DMS 273 treated with DMSO at 0.1 percent for 48 hours (cell line): ENCODE results near the gene SMIM15.
A peak's percentile ranks its signal among the peaks of the same experiment; 100 is the strongest.
"Not testable (repeated sequence)": the region's sequence is repeated elsewhere in the genome, so short reads cannot be mapped to it uniquely, and the experiment has no call there.

Source experiments
- DNase-seq: peaks from one replicate; lab custom pipeline; 2025; lab: John Stamatoyannopoulos, UW

SMIM15 gene

GRCh38 chr5:61162010-61162831 is at the start of gene SMIM15:
Gene SMIM15, minus strand, starts transcription at chr5:61162468. Its CDS starts 2,297 bp downstream, at chr5:61160171.
- peak; percentile 75 for DNase-seq

DNA sequence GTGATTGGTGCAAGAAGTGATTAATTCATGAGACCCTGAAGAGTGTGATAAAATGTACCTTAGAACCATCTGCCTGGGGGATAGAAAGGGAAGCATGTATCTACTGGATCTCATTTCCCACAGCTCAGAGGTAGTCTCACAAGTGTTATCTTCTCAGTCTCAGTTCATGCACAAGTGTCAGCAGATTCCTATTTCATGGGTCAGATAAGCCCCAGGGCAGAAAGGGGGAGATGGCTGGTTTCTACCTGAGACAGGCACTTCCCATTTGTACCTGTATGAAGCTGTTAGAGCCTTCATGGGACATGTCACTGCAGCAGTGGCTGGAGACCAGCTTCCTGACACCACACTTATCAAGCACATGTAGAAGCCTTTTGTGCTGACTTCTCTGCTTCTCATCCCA is 45.6 kb upstream of the SMIM15 start:
- DNase-seq = no peak

- DNase-seq = no peak
Measured at GRCh38 chr5:61205013-61205412, 42.7 kb upstream of the SMIM15 start.

GRCh38 chr5:61202213-61202612 is 39.9 kb upstream of the SMIM15 start:
- DNase-seq = no peak

DNA sequence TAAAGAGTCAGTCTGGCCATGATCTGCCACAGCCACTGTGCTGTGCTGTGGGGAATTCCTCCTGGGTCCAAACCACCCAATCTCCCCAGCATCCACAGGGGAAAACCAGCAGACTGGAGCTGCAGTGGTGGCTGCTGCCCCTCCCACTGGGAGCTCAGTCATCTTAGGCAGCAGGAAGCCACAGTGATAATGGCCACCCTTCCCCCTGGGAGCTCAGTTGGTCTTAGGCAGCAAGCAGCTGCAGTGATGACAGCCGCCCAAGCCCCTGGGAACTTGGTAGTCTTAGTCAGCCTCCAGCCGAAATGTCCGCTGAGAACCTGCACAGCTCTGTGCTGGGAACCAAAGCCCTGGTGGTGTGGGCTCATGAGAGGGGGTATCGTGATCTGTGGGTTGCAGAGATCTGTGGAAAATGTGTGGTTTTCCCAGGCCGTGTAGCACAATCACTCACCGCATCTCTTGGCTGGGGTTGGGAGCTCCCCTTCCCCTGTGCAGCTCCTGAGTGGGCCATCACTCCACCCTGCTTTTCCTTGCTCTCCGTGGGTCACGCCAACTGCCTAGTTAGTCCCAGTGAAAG is 38.4 kb upstream of the SMIM15 start:
- no peak for DNase-seq

- DNase-seq = no peak
Measured at GRCh38 chr5:61198606-61199005, 36.3 kb upstream of the SMIM15 start.

DNA sequence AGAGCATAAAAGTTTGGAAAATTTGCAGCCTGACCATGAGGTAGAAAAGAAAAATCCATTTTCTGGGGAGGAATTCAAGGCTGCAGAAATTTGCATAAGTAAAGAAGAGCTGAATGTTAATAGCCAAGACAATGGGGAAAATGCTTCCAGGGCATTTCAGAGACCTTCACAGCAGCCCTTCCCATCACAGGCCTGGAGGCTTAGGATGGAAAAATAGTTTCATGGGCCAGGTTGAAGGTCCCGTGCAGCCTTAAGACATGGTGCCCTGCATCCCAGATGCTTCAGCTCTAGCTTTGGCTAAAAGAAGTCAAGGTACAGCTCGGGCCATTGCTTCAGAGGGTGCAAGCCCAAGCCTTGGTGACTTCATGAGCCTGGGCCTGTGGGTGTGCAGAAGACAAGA is 25.6 kb upstream of the SMIM15 start:
- not testable (repeated sequence) for DNase-seq

GRCh38 chr5:61187352-61187751 is 25.1 kb upstream of the SMIM15 start:
- not testable (repeated sequence) for DNase-seq

DNA sequence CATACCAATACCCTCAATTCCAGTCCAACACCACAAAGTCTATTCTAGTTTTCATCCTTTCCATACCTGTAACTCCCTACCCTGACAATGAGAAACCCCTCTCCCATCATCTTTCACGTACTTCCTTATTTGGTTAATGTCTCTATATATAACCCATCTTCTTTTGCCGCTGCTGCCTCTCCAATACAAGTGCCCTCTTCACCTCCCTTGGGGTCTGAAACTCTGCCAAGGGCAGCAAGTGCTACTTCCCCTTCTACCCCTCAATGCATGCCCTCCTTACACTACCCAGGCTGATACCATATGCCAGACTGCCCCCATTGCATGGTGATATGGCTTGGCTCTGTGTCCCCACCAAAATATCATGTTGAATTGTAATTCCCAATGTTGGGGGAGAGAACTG is 24.4 kb upstream of the SMIM15 start:
- DNase-seq = no peak

GRCh38 chr5:61184708-61185107 is 22.4 kb upstream of the SMIM15 start:
- no peak for DNase-seq

GRCh38 chr5:61183538-61183937 is 21.3 kb upstream of the SMIM15 start:
- DNase-seq = no peak

- DNase-seq = no peak
Measured at GRCh38 chr5:61182449-61182848, 20.2 kb upstream of the SMIM15 start.

DNA sequence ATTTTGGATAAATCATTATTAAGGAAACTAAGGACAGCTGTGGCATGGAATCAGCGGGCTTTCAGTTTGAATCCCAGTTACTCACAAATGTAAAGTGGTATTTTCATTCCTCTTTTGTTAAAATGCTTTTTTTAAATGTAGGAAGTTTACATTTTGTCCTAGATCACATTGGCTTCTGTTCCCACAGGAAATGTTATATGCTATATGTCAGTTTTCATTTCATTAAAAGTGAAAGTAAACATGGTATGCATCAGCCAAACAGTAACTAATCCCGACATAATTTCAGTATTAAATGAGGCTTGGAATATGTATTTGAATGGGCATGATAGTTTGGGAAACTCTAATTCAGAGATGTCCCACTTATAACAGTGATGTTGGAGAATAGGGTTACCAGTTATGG is 18.6 kb upstream of the SMIM15 start:
- no peak for DNase-seq

GRCh38 chr5:61178702-61179101 is 16.4 kb upstream of the SMIM15 start:
- no peak for DNase-seq

GRCh38 chr5:61177716-61178115 is 15.4 kb upstream of the SMIM15 start:
- no peak for DNase-seq

- no peak for DNase-seq
Measured at GRCh38 chr5:61177070-61177469, 14.8 kb upstream of the SMIM15 start.

GRCh38 chr5:61176631-61177030 is 14.4 kb upstream of the SMIM15 start:
- no peak for DNase-seq

- no peak for DNase-seq
Measured at GRCh38 chr5:61171479-61171878, 9.2 kb upstream of the SMIM15 start.

- no peak for DNase-seq
Measured at GRCh38 chr5:61168951-61169350, 6.7 kb upstream of the SMIM15 start.

GRCh38 chr5:61167382-61167781 is 5.1 kb upstream of the SMIM15 start:
- no peak for DNase-seq

DNA sequence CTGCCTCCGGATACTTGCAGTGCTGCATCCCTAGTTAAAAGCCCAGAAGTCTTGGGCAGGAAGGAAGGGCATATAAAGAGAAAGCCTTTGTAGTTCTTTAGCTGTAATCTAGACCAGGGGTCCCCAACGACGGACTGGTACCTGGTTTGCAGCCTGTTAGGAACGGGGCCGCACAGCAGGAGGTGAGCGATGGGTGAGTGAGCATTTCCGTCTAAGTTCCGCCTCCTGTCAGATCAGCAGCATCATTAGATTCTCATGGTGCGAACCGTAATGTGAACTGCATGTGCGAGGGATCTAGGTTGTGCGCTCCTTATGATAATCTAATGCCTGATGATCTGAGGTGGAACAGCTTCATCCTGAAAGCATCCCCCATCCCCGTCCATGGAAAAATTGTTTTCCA is 1.6 kb upstream of the SMIM15 start:
- DNase-seq = no peak

- no peak for DNase-seq
Measured at GRCh38 chr5:61162832-61163567, 732 bp upstream of the SMIM15 start.

GRCh38 chr5:61160497-61160896 is 1.8 kb downstream of the SMIM15 start:
- no peak for DNase-seq
